HG02981 (cell line): ENCODE results near the gene PDK4.

Experiments used
- ATAC-seq: cut with Tn5 transposase; IDR thresholded peaks from one replicate; pipeline ENCODE4 v1.9.1; 2021; ENCODE audit warnings: mild to moderate bottlenecking, moderate library complexity; ENCODE audit not compliant: unreplicated experiment

PDK4 gene

DNA sequence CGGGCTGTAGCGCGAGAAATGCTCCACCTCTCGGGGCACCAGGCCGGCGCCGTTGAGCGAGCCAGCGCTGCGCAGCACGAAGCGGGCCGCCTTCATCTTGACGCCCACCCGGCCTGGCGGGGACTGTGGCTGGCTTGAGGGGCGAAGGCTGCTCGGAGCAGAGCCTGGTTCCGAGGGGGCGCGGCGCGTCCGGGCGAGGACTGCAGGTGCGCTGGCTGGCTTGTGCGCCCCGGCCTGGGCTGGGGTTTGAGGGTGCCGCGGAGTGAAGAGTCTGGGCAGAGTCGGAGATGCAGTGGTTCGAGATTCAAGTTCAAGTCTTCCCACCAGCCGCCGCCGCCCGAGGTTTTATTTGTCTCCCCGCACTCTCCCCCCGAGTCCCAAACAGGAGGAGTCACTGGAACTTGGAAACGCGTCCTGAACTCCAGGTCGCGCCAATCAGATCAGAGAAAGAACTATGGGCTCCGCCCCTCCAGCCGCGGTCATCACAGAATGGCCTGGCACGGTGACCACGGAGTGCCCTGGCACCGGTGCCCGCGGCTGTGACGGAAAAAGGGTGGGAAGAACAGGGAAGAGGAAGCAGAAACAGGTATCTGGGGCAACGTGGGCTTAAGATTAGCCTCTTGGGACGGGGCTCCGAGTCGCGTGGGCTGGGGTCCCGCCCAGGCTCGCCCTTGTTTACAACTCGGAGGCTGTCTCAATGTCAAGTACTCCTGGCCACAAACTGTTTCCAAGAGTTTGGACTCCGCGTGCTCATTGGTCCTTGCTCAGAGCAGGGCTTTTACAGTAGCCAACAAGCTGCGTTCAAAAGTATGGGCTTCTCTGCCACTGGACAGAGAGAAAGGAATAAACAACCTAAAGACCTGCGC, at the start of gene PDK4:
PDK4 (minus strand) TSS at position 319 of the 866 bp plus-strand sequence; CDS start at position 96, 223 bp downstream.
- ATAC-seq: peak; percentile 40

DNA sequence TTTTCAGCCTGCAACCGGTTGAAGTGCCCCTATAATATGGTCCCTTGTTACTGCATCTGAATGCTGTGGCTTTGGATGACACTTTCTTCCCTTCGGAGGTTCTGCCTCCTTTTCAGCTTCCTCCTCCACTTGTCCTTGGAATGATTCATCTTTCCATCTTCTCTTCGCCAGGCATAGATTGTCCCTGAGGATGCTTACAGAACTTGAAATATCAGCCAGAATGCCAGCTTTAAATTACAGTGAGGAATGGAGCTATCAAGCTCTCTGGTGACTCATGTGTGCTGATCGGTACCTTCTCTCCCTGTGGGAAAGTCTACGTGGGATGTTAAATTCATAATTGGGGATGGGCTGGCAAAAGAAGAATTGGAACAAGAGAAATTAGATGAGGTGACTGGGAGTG, 45.9 kb upstream of the PDK4 start:
- no peak for ATAC-seq

DNA sequence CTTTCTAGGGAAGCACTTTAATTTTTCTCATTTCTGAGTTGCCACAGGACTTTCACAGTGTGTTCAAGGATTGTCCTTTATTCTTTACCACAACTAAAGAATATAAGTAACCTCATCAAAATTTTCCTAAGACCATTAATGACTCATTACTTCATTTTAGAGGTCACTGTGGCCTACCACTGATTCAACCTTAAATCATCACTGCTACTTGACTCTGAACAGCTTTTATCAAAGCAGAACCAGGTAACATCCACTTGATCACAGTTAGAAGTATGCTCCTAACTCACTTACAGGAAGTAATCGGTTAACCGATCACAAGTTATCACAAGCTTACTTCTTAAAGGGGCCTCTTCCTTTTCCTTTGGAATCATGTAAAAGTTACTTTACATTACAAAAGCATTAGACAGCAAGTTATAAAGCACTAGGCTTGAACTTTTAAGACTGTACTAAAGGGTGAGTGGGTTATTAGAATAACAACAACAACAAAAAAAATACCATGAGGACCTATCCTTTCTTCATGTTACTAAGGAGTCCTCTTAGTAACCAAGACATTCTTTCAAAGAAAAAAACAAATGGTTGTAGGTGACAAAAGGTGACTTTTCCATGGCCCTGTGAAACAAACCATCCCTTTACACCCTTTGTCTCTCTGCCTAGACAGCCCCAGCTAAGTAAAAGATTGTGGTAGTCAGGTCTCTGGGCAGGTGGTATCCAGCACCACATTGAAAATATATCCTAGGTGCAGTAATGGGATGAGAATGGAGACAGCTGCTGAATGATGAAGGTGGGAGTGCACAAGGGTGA, 40.0 kb upstream of the PDK4 start:
- peak; percentile 72 for ATAC-seq

DNA sequence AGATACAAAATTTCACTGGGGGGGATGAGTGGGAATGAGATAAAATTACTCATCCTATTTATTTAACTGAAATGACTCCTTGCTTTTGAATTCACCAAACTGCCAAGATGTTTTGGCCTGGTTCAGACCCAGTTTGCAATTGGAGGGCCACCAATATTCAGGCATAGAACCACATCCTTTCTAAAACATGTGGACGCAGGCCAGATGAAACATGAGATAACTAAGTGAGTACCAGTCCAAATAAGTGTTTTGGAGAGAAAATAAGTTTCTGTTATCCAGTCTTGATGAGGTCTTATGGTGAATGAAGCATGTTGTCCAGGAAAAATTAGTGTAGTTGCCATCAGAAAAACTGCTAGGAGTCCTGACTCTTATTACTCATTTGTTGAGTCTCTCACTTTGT, 36.3 kb upstream of the PDK4 start:
- ATAC-seq: no peak

DNA sequence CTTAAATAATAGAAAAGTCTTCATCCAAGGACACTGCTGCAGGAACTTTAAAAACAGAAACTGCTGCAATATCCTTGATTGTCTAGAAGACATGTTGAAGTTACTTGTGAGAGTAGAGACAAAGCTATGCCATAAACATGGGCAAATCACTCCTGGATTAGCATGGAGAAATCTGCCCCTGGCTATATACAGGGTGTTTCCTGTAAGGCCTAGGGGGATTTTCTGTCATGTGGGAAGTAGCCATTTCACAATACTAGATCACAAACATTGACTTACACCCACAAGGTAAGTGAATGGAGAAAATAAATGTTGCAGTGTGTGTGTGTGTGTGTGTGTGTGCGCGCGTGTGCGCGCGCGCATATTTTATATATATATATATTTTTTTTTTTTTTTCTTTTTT, 35.2 kb upstream of the PDK4 start:
- ATAC-seq: no peak

DNA sequence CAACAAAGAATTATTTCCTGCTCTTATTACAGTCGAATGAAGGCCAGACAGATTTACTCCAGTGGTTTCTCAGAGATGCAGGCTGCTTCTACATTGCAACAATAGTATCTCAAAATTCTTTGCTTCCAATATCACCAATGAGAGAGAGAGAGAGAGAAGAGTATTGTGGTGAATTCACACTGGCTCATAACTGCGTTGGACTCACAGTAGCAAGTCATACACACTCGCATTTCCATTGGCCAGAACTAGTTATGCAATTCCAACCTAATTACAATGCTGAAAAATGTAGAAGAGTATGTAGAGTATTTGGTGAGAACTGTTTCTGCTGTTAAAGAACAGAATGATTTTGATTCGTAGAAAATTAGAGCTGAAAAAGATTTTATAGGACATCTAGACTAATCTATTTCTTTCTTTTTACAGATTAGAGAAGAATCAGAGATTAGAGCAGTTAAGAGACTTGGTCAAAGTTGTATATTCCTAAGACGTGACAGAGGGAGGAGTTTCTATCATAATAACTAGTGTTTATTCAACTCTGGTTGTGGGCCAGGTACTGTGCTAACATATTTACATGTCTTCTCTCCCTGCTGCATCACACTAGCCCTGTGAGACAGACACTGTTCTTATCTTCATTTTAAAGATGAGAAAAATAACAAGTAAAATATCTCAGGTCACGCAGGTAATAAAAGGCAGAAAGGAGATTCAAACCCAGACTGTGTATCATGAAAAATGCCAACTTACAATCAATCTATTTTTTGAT, 34.6 kb upstream of the PDK4 start:
- no peak for ATAC-seq

DNA sequence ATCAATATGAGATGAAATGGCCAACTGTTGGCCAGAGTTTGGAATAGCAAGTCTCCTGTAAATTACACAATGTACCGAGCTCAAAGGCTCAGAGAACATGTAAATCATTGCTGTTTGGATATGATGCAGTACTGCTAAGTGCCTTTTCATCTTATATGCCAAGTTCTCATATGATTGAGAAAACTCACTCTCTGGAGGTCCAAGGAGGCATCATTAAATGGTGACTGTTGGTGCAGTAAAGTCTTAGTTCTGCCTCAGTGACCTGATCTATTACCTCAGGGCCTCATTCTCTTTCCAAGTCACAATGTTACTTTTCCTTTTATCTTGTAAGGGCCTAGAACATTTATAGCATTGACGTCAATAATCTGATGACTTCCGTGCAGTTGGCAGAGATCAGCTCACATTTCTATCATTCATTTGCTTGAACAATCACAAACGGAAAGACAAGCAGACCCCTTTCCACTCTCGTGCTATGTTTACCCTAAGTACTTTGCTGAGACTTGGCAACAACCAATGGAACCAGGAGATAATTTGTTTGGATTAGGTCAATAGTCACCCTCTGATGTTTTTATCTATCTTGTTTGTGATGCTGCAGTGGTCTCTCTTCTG, 32.6 kb upstream of the PDK4 start:
- ATAC-seq: no peak

DNA sequence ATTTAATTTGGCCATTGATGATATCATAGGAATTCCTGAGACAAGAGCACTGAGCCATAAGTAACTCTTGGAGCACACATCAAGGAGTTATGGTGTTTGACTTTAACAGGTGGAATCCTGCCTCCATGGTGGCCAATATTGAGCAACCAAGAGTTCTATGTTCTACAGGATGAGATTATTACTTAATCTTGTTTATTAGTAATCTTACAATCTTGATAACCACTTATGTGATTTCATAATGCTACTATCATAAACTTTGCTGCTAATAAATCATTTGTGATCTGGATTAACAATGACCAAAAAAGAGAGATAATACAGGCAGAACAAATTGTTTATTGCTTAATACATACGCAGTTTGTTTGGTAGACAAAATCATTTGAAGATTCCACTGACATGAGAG, 27.5 kb upstream of the PDK4 start:
- no peak for ATAC-seq

DNA sequence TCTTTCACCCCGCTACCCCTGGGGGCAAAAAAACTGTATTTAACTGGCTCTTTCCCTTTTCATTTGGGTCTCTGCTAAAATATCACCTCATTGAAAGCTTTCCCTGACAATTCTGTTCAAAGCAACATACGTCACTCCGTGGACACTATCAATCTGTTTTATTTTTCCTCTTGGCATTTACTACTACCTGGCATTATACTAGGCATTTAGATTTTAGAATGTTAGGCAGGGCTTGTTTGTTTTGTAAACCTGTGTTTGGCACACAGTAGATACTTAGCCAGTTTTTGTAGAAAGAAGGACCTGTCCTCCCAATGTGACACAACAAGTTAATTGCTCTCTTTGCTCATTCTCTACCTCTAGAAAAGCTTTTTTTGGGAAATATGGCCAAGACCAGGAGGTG, 26.5 kb upstream of the PDK4 start:
- ATAC-seq: no peak

DNA sequence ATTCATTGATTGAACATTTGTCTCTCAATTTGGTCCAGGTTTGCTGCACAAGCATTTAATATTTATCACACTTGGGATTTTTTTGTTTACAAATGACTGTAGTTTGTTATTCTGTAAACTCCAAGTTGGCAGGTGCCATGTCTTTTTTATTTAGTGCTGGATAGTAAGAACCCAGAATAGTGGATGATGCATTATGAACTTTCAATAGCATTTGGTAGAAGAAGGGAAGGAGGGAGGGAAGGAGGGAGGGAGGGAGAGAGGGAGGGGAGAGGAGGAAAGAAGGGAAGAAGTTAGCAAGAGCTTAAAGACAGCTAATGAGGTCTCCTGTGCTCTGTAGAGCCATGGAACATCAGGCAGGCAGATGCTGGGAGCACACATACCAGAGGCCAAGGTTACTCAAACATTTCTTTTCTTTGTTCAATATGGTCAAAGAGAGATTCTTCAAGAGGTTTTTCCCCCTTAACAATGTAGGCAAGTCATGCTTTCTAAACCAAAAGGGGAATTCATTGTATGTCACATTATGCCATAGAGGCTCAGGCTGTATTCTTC, 25.8 kb upstream of the PDK4 start:
- no peak for ATAC-seq

DNA sequence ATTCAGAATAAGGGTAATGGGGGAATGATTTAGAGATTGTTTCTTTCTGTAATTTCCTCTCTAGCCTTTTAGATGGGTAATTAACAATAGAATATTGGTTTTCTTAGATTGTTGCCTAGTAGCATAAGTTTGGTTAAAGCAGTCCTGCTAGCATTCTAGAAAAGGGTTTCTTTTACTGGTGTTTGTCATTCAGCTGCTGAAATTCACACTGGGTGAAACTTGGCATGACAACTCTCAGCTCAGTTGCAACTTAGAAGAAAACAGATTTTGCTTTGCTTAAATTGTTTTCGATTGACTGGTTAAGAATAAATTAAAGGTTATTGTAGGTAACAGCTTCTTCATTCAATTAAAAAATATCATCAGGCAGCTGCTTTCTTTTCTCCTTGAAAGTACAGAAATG, 25.1 kb upstream of the PDK4 start:
- ATAC-seq: no peak

DNA sequence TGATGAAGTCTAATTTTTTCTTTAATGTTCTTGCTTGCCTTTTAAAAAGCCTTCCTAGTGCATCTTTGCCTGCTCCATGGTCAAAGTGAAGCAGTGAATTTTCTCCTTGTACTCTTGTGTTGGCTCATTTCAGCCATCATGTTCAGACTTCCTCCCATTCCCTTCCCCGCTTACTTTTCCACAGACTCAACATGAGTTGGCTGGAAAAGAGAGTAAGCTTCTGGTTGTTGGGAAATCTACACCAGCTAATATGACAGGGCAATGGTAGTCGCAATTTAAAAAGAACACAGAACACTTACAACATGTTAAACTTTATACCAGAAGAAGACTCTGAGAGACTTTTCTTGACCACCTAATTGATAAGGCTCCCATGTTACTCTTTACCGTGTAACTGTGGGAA, 24.3 kb upstream of the PDK4 start:
- ATAC-seq: no peak

DNA sequence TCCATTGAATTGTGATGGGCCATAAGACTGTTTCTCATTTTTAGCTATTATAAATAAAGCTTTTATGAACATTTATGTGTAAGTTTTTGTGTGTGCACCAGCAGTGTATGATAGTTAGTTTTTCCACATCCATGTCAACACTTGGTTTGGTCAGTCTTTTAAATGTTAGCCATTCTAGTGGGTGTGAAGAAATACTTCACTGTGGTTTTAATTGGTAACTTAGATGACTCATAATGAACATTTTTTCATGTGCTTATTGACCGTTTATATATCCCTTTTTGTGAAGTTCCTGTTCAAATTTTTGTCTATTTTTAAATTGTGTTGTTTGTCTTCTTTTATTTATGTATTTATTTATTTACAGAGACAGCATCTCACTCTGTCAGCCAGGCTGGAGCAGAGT, 23.6 kb upstream of the PDK4 start:
- no peak for ATAC-seq

DNA sequence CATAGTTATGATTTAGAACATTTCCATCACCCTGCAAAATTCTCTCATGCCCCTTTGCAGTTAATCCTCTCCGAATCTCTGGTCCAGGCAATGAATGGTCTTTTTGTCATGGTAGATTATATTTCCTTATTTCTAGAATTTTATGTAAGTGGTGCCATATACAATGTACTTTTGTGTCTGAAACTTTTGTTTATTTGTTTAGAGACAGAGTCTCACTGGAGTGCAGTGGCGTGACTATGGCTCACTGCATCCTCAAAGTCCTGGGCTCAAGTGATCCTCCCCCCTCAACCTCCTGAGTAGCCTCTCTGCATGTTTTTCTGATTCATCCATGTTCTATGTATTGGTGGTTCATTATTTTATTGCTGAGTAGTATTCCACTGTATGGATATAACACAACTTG, 23.2 kb upstream of the PDK4 start:
- no peak for ATAC-seq

DNA sequence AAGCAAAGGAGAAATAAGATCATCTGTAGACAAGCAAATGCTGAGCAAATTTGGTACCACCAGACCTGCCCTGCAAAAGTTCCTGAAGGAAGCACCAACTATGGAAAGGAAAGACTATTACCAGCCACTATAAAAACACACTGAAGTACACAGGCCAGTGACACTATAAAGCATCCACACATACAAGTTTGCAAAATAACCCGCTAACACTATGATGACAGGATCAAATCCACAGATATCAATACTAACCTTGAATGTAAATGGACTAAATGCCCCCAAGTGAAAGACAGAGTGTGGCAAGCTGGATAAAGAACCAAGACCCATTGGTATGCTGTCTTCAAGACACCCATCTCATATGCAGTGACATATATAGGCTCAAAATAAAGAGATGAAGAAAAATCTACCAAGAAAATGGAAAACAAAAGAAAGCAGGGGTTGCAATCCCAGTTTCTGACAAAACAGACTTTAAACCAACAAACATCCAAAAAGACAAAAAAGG, 18.2 kb upstream of the PDK4 start:
- ATAC-seq: no peak

DNA sequence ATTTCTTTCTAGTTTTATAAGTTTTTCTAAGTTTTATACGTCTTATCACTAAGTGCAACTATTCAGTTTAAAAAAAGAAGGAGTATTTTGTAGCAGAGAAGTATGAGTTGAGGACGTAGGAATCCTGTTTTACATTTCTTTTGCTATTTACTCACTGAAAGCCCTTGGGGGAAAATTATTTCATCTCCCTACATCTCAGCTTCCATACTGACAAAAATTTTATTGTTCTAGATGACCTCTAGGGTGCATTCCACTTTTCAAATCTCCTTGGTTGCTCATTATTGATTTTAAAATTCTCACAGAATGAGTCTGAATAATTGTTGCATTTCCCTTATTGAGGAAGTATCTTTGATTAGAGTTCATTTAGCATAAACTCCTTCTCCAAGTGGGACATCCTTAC, 14.9 kb upstream of the PDK4 start:
- ATAC-seq: no peak

DNA sequence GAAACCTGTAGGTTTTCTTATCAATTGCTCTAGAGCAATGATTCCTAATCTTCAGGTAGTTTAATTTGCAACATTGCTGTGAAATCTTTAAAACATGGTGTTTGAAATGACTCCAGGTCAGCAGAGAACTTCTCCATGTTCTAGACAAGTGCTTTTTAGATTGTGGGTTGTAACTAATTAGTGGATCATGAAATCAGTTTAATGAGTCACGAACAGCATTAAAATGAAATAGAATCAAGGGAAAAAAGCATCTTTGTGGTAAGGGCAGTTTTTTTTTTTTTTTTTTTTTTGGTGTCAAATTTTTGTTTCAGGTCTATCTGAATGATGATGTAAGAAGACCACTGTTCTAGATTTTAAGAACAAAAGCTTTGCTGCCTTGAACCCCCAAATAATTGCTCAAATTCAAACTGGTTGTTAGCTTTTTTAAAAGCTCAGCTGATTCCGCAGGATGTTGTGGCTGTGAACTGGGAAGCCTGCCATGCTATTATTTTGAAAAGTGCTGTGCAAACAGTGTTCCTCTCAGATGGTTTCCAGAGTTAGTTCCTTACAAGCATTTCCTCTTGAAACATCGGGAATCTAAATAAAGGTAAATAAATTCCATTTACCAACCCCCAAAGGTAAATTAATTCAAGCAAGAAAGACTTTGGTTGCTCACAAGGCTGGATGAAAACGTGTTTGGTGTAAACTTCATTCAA, 13.1 kb upstream of the PDK4 start:
- no peak for ATAC-seq

DNA sequence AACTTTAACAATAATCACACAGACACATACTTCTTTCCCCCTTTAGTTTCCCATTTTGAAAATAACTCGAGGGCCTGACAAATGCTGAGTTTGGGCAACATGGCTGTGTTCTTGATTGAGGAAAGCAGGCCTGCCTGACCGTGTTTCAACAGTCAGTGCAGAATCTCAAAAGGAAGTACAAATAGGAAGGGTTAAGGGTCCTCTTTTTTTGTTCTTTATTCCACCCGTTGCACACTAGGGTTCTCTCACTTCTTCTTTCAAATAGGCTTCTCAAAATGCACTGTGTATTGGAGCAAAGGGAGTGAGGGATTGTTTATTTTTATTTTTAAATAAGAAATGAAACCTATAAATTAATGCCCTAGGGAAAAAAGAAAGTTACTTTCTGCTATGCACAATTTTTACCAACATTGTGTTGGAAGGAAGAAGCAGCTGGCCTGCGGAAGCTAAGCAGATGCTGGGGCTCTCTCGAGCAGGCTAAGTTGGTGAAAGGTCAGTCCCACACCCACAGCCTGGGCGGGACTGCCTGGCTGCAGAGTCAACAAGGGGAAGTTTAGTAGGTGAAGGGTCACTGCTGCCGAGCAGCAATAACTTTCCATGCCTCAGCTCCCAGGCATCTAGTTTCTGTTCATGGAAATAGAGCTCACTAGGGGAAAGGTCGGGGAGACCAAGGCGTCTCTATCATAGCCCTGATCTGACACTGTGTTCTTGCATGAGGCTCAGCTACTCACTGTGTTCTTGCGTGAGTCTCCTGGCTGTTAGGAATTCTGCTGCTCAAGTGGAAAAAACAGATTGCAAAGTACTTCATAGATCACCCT, 12.2 kb upstream of the PDK4 start:
- peak; percentile 97 for ATAC-seq

DNA sequence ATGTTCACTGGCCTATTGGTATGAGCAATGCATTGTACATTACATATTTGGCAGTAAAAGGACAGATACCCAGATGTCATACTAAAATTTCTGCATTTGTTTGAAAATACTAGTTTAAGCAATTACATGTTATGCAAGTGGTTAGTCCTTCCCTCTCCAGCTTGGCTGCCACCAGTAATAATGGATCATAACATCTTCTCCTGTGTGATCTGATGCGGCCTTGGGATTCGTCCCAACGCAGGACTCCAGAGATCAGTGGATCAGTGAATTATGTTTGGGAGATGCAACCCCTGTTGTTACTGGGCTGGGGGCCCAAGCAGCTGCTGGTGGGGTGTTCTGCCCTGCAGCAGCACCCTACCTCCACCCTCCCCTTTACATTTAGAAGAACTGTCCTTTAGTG, 11.2 kb upstream of the PDK4 start:
- ATAC-seq: no peak
